Caco-2 (cell line): ENCODE data around the gene THSD7A. TPM values are rescaled to one million over a fixed set of nuclear protein-coding genes. Genes with fewer than 3 reads are reported as not detected.

Source experiments
- BruUV-seq: library from RNA; stranded (reverse); fragments of 400-500 nt; replicated peaks from 2 replicates; lab custom pipeline; 2021; lab: Mats Ljungman, UMichigan
- CTCF ChIA-PET: fragments of 300-600 bp; sonication (Branson Sonifier 250); formaldehyde crosslinking; loops from one replicate; lab custom pipeline; 2022; ENCODE audit warnings: antibody characterized with exemption; lab: Charles Lee
- POLR2A ChIA-PET: fragments of 300-600 bp; sonication (Branson Sonifier 250); formaldehyde crosslinking; loops from one replicate; lab custom pipeline; 2022; ENCODE audit warnings: antibody characterized with exemption; lab: Charles Lee
- DNase-seq, 2 experiments: peaks; one replicate each; pipeline versions ENCODE4 v3.0.0 to v3.0.0-alpha.2; 2020 to 2022
- H3K27me3 ChIP-seq: replicated peaks from 2 replicates; pipeline ENCODE4 v1.6.0; 2011; ENCODE audit warnings: low read length; ENCODE audit not compliant: control insufficient read depth, insufficient read depth
- H3K36me3 ChIP-seq: 2 replicates; pipeline ENCODE4 v1.5.1; 2011; ENCODE audit warnings: low read length; ENCODE audit not compliant: control insufficient read depth, insufficient read depth
- H3K4me1 ChIP-seq: fragments of 250-450 bp; sonication (Bioruptor Pico); 2 replicates; pipeline ENCODE4 v1.5.1; 2020; ENCODE audit warnings: mild to moderate bottlenecking
- H3K4me3 ChIP-seq: 2 replicates; pipeline ENCODE4 v1.5.1; 2011; ENCODE audit warnings: low read depth, mild to moderate bottlenecking, control low read depth, low read length
- H3K9me3 ChIP-seq: fragments of 250-450 bp; sonication (Bioruptor Pico); 2 replicates; pipeline ENCODE4 v1.5.1; 2020; ENCODE audit warnings: mild to moderate bottlenecking, moderate library complexity
- H3K27ac Mint-ChIP-seq: one replicate; pipeline ENCODE4 v1.8.0; 2022; ENCODE audit warnings: mixed read lengths; ENCODE audit not compliant: unreplicated experiment
- H3K27me3 Mint-ChIP-seq: one replicate; pipeline ENCODE4 v1.8.0; 2022; ENCODE audit warnings: mixed read lengths; ENCODE audit not compliant: insufficient read depth, unreplicated experiment
- H3K36me3 Mint-ChIP-seq: one replicate; pipeline ENCODE4 v1.8.0; 2022; ENCODE audit warnings: mild to moderate bottlenecking, mixed read lengths; ENCODE audit not compliant: insufficient read depth, unreplicated experiment
- H3K4me1 Mint-ChIP-seq: one replicate; pipeline ENCODE4 v1.8.0; 2022; ENCODE audit warnings: low read depth, mixed read lengths; ENCODE audit not compliant: unreplicated experiment
- H3K4me3 Mint-ChIP-seq: one replicate; pipeline ENCODE4 v1.8.0; 2022; ENCODE audit warnings: mild to moderate bottlenecking, moderate library complexity, mixed read lengths; ENCODE audit not compliant: unreplicated experiment
- H3K9me3 Mint-ChIP-seq: one replicate; pipeline ENCODE4 v1.8.0; 2022; ENCODE audit warnings: mixed read lengths; ENCODE audit not compliant: unreplicated experiment
- CTCF ChIP-seq, 2 experiments: fragments of 200-600 bp in 1 of 2; IDR thresholded peaks; 1 replicate in 1 of 2; 2 replicates in 1 of 2; pipeline versions ENCODE4 v1.5.1 to v1.8.0; 2011 to 2022; ENCODE audit warnings: antibody characterized with exemption in 1 of 2, control low read depth in 1 of 2, inconsistent platforms in 1 of 2, low read depth in 1 of 2, low read length in 1 of 2, mild to moderate bottlenecking in 1 of 2, moderate library complexity in 1 of 2; ENCODE audit not compliant: insufficient read depth in 1 of 2, severe bottlenecking in 1 of 2, unreplicated experiment in 1 of 2
- intact Hi-C: fragments of 100-400 bp; cut with micrococcal nuclease; formaldehyde crosslinking; loops from one replicate; pipeline ENCODE4 v1.10.0; 2022; ENCODE audit not compliant: unreplicated experiment
- total RNA-seq: library from RNA; stranded (reverse); gene quantifications from 2 replicates; pipeline ENCODE4 v1.2.3, GENCODE V29; 2022

The THSD7A gene
- total RNA-seq, 1 experiment from 2014 or later: 0.05 TPM

DNA sequence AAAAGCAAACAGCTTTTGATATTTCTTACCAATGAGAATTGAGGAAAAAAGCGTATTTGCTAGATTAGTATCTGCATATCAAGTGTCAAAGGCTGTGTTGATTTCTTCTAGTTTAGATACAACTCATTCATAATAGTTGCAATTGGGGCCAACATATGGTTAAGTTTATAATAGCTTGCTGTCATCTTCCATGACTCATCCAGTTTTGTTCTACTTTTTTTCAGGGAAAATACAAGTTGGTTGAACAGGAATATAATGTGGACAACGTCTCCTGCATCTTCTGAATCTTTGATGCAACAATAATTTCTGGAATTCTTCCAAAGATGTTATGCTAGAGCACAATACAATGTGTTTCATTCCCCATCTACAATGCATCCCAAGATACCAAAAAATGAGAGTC lies 182.0 kb downstream of the THSD7A start:
- POLR2A ChIA-PET: no interaction called here
- Histone ChIP-seq H3K9me3 (no peaks in the 10 kb centered on the region), H3K27me3 (no peaks in the 10 kb centered on the region), H3K4me1 (no peaks in the 10 kb centered on the region), H3K36me3 (no peaks in the 10 kb centered on the region), H3K4me3 (no peak overlapping the region)
- no peak for TF ChIP-seq CTCF (IDR thresholded peaks at IDR 0.05; ENCODE audit: insufficient read depth in 1 of 2, low read depth in 1 of 2, low read length in 1 of 2, severe bottlenecking in 1 of 2, unreplicated experiment in 1 of 2)
- no peak overlapping the region for H3K27ac Mint-ChIP-seq
- no peaks in the 10 kb centered on the region for H3K27me3 Mint-ChIP-seq
- no TSS peak for BruUV-seq
- intact Hi-C loops: no loop called here
- H3K36me3 Mint-ChIP-seq: no peaks in the 10 kb centered on the region
- CTCF ChIA-PET: no interaction called here
- H3K4me1 Mint-ChIP-seq: no peaks in the 10 kb centered on the region
- no peak overlapping the region for H3K4me3 Mint-ChIP-seq
- DNase-seq: no peak
- no peaks in the 10 kb centered on the region for H3K9me3 Mint-ChIP-seq

DNA sequence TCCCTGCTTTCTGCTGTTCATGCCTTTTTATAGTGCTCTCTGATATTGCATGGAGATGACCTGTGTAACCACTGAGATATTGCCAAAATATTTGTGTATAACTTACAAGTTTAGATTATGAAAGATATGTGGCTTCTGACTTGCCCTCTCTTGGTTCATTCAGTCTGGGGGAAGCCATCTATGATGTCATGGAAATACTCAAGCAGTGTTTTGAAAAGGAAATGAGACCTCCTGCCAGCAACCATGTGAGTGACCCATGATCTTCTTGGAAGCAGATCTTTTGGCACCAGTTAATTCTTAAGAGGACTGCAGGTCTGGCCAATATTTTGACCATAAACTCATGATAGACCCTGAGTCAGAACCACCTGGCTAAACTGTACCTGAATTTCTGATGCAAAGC lies 183.0 kb downstream of the THSD7A start:
- no TSS peak for BruUV-seq
- ChIA-PET POLR2A (no interaction called here), CTCF (no interaction called here)
- intact Hi-C loops: no loop called here
- no peaks in the 10 kb centered on the region for H3K36me3 Mint-ChIP-seq
- no peak for TF ChIP-seq CTCF (IDR thresholded peaks at IDR 0.05; ENCODE audit: insufficient read depth in 1 of 2, low read depth in 1 of 2, low read length in 1 of 2, severe bottlenecking in 1 of 2, unreplicated experiment in 1 of 2)
- no peak overlapping the region for H3K4me3 ChIP-seq
- H3K9me3 ChIP-seq: no peaks in the 10 kb centered on the region
- H3K4me3 Mint-ChIP-seq: no peak overlapping the region
- H3K27me3 Mint-ChIP-seq: no peaks in the 10 kb centered on the region
- H3K27me3 ChIP-seq: no peaks in the 10 kb centered on the region
- no peaks in the 10 kb centered on the region for H3K36me3 ChIP-seq
- no peak for DNase-seq
- no peaks in the 10 kb centered on the region for H3K4me1 Mint-ChIP-seq
- H3K27ac Mint-ChIP-seq: no peak overlapping the region
- H3K4me1 ChIP-seq: no peaks in the 10 kb centered on the region
- H3K9me3 Mint-ChIP-seq: no peaks in the 10 kb centered on the region

GRCh38 chr7:11648101-11648500 lies 183.9 kb downstream of the THSD7A start:
- Mint-ChIP-seq H3K9me3 (no peaks in the 10 kb centered on the region), H3K36me3 (no peaks in the 10 kb centered on the region), H3K4me3 (no peak overlapping the region), H3K4me1 (no peaks in the 10 kb centered on the region), H3K27me3 (no peaks in the 10 kb centered on the region), H3K27ac (no peak overlapping the region)
- H3K36me3 ChIP-seq: no peaks in the 10 kb centered on the region
- BruUV-seq: no TSS peak
- no peak overlapping the region for H3K4me3 ChIP-seq
- no peak for TF ChIP-seq CTCF (IDR thresholded peaks at IDR 0.05; ENCODE audit: insufficient read depth in 1 of 2, low read depth in 1 of 2, low read length in 1 of 2, severe bottlenecking in 1 of 2, unreplicated experiment in 1 of 2)
- ChIA-PET POLR2A (no interaction called here), CTCF (no interaction called here)
- H3K27me3 ChIP-seq: no peaks in the 10 kb centered on the region
- H3K9me3 ChIP-seq: no peaks in the 10 kb centered on the region
- no peak for DNase-seq
- intact Hi-C loops: no loop called here
- no peaks in the 10 kb centered on the region for H3K4me1 ChIP-seq
